Measurements from ENCODE around the gene NUP210L. TPM values are rescaled to one million over a fixed set of nuclear protein-coding genes. Genes with fewer than 3 reads are reported as not detected.

Gene NUP210L
- total and polyA plus RNA-seq, 2 of the 13 experiments (the other 11 are each of a cell fraction or from before 2014, with no cell fraction given) = not detected

- TF ChIP-seq HMGA1 (CRISPR knock-in tag; conservative IDR thresholded peaks at IDR 0.05) (0 out of 2 replicates have a peak, but pooled peaks have one; percentile 91), ZFP91 (CRISPR knock-in tag; IDR thresholded peaks at IDR 0.05; ENCODE audit: borderline replicate concordance) (peak; percentile 84), ZBTB4 (CRISPR knock-in tag; IDR thresholded peaks at IDR 0.05; ENCODE audit: borderline replicate concordance) (no peak), KAT8 (CRISPR knock-in tag; IDR thresholded peaks at IDR 0.05) (peak; percentile 90), HOMEZ (CRISPR knock-in tag; IDR thresholded peaks at IDR 0.05; ENCODE audit: low read depth) (0 out of 2 replicates have a peak, but pooled peaks have one; percentile 5), TBX2 (CRISPR knock-in tag; IDR thresholded peaks at IDR 0.05; ENCODE audit: borderline replicate concordance) (peak; percentile 60; the same call in 1 of the 2 replicates), JARID2 (CRISPR knock-in tag; IDR thresholded peaks at IDR 0.05; ENCODE audit: insufficient replicate concordance) (no peak), ELF1 (CRISPR knock-in tag; IDR thresholded peaks at IDR 0.05) (peak; percentile 92), ZBTB38 (CRISPR knock-in tag; IDR thresholded peaks at IDR 0.05) (peak; percentile 58; the same call in 1 of the 2 replicates), ZNF230 (CRISPR knock-in tag; IDR thresholded peaks at IDR 0.05) (peak; percentile 58; the same call in 1 of the 2 replicates), ZNF510 (CRISPR knock-in tag; IDR thresholded peaks at IDR 0.05; ENCODE audit: low read depth) (no peak), FIP1L1 (IDR thresholded peaks at IDR 0.05; ENCODE audit: borderline replicate concordance, insufficient read depth, low read depth, low read length) (no peak), NKX3-1 (CRISPR knock-in tag; IDR thresholded peaks at IDR 0.05) (peak; percentile 85; the same call in 1 of the 2 replicates), ZFX (CRISPR knock-in tag; IDR thresholded peaks at IDR 0.05; ENCODE audit: low read depth) (peak; percentile 93), MIER3 (CRISPR knock-in tag; IDR thresholded peaks at IDR 0.05; ENCODE audit: borderline replicate concordance) (peak; percentile 43; the same call in 1 of the 2 replicates), HNRNPLL (IDR thresholded peaks at IDR 0.05; ENCODE audit: low read depth, low read length, poor library complexity, severe bottlenecking) (peak; percentile 76), ATF7 (IDR thresholded peaks at IDR 0.05) (no peak), ATF7 (CRISPR knock-in tag; IDR thresholded peaks at IDR 0.05) (0 out of 2 replicates have a peak, but pooled peaks have one; percentile 2)
- TF ChIP-seq, protein P1, sequence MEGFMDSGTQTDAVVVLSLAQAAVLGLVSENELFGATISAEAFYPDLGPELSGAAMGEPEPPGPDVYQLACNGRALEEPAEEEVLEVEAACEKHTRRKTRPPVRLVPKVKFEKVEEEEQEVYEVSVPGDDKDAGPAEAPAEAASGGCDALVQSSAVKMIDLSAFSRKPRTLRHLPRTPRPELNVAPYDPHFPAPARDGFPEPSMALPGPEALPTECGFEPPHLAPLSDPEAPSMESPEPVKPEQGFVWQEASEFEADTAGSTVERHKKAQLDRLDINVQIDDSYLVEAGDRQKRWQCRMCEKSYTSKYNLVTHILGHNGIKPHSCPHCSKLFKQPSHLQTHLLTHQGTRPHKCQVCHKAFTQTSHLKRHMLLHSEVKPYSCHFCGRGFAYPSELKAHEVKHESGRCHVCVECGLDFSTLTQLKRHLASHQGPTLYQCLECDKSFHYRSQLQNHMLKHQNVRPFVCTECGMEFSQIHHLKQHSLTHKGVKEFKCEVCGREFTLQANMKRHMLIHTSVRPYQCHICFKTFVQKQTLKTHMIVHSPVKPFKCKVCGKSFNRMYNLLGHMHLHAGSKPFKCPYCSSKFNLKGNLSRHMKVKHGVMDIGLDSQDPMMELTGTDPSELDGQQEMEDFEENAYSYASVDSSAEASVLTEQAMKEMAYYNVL (CRISPR knock-in tag; IDR thresholded peaks at IDR 0.05; ENCODE audit: borderline replicate concordance) = 0 out of 2 replicates have a peak, but pooled peaks have one; percentile 60
These were observed 177.3 kb downstream of the NUP210L start, which contains the start of gene JTB (continued) for GRCh38 chr1:153977250-153978240.

Measured in HepG2 (cell line).